WTC11 (cell line): ENCODE data around the gene AADAC. TPM values are rescaled to one million over a fixed set of nuclear protein-coding genes. Genes with fewer than 3 reads are reported as not detected.

Source experiments
- ATAC-seq: fragments of 200-7000 bp; cut with Tn5 transposase; 2 replicates; pipeline ENCODE4 v1.10.0; 2021; ENCODE audit warnings: mild to moderate bottlenecking, moderate library complexity
- CTCF ChIA-PET: fragments of 300-600 bp; sonication (Branson Sonifier 250); formaldehyde crosslinking; loops from one replicate; lab custom pipeline; 2021; ENCODE audit warnings: antibody characterized with exemption; lab: Charles Lee
- POLR2A ChIA-PET: fragments of 350-600 bp; sonication (Branson Sonifier 250); formaldehyde crosslinking; loops from one replicate; lab custom pipeline; 2021; ENCODE audit warnings: antibody characterized with exemption; lab: Charles Lee
- DNase-seq: peaks from one replicate; pipeline ENCODE4 v3.0.0; 2021; ENCODE audit warnings: low spot score
- H3K27ac Mint-ChIP-seq: 2 replicates; pipeline ENCODE4 v1.8.0; 2021; ENCODE audit warnings: mixed read lengths
- H3K27me3 Mint-ChIP-seq: 2 replicates; pipeline ENCODE4 v1.8.0; 2021; ENCODE audit warnings: low read depth, mild to moderate bottlenecking, moderate library complexity, mixed read lengths
- H3K36me3 Mint-ChIP-seq: 2 replicates; pipeline ENCODE4 v1.8.0; 2021; ENCODE audit warnings: mixed read lengths
- H3K4me1 Mint-ChIP-seq: 2 replicates; pipeline ENCODE4 v1.8.0; 2022; ENCODE audit warnings: mixed read lengths
- H3K4me3 Mint-ChIP-seq: 2 replicates; pipeline ENCODE4 v1.8.0; 2021; ENCODE audit warnings: mild to moderate bottlenecking, moderate library complexity, mixed read lengths
- H3K9me3 Mint-ChIP-seq: 2 replicates; pipeline ENCODE4 v1.8.0; 2021; ENCODE audit warnings: mixed read lengths
- CREB1 ChIP-seq: sonication (generic); formaldehyde crosslinking; IDR thresholded peaks from 2 replicates; pipeline ENCODE4 v1.8.0; 2023; ENCODE audit warnings: mild to moderate bottlenecking, missing genetic modification reagents
- FOXP1 ChIP-seq: sonication (generic); formaldehyde crosslinking; IDR thresholded peaks from 2 replicates; pipeline ENCODE4 v1.8.0; 2022; ENCODE audit warnings: missing genetic modification reagents, mild to moderate bottlenecking, moderate library complexity, borderline replicate concordance
- HMGA2 ChIP-seq: fragments of 250-450 bp; sonication (Bioruptor Pico); IDR thresholded peaks from 2 replicates; pipeline ENCODE4 v1.4.0; 2021; ENCODE audit warnings: mild to moderate bottlenecking, moderate library complexity
- IRF2 ChIP-seq: sonication (generic); formaldehyde crosslinking; IDR thresholded peaks from 2 replicates; pipeline ENCODE4 v1.8.0; 2022; ENCODE audit warnings: low read depth, missing genetic modification reagents, borderline replicate concordance
- NR1H2 ChIP-seq: sonication (generic); formaldehyde crosslinking; IDR thresholded peaks from 2 replicates; pipeline ENCODE4 v1.9.0; 2021; ENCODE audit warnings: mild to moderate bottlenecking, moderate library complexity, missing genetic modification reagents
- USF1 ChIP-seq: sonication (generic); formaldehyde crosslinking; IDR thresholded peaks from 2 replicates; pipeline ENCODE4 v1.8.0; 2022; ENCODE audit warnings: mild to moderate bottlenecking, missing genetic modification reagents
- ZNF138 ChIP-seq: sonication (generic); formaldehyde crosslinking; conservative IDR thresholded peaks from 2 replicates; pipeline ENCODE4 v1.8.1; 2022; ENCODE audit warnings: mild to moderate bottlenecking, moderate library complexity, missing genetic modification reagents
- ZNF281 ChIP-seq: sonication (generic); formaldehyde crosslinking; IDR thresholded peaks from 2 replicates; pipeline ENCODE4 v1.8.0; 2023; ENCODE audit warnings: mild to moderate bottlenecking, missing genetic modification reagents
- ZNF423 ChIP-seq: fragments of 250-450 bp; sonication (Bioruptor Pico); IDR thresholded peaks from 2 replicates; pipeline ENCODE4 v2.1.2; 2022; ENCODE audit warnings: mild to moderate bottlenecking, moderate library complexity
- ZNF532 ChIP-seq: fragments of 250-450 bp; sonication (Bioruptor Pico); IDR thresholded peaks from 2 replicates; pipeline ENCODE4 v1.9.0; 2021; ENCODE audit warnings: mild to moderate bottlenecking, borderline replicate concordance
- total RNA-seq: library from RNA; stranded (reverse); gene quantifications from 3 replicates; pipeline ENCODE4 v1.2.3, GENCODE V29; 2021
- TF ChIP-seq, protein P1 (sequence below): fragments of 250-450 bp; sonication (Bioruptor Pico); IDR thresholded peaks from 2 replicates; pipeline ENCODE4 v1.8.0; 2021; ENCODE audit warnings: mild to moderate bottlenecking
- TF ChIP-seq, protein P2 (sequence below): sonication (generic); formaldehyde crosslinking; conservative IDR thresholded peaks from 2 replicates; pipeline ENCODE4 v1.8.1; 2023; ENCODE audit warnings: mild to moderate bottlenecking, low read depth, missing genetic modification reagents, moderate library complexity

The AADAC gene
- total RNA-seq, 1 experiment from 2014 or later = 0.11 TPM

- H3K9me3 Mint-ChIP-seq = no peaks in the 10 kb centered on the region
- POLR2A ChIA-PET = no interaction called here
- H3K36me3 Mint-ChIP-seq = no peaks in the 10 kb centered on the region
- no peaks in the 10 kb centered on the region for H3K27me3 Mint-ChIP-seq
- DNase-seq (no peak), ATAC-seq (no peak)
- H3K4me3 Mint-ChIP-seq = no peak overlapping the region
- H3K4me1 Mint-ChIP-seq = peaks cover 4% of the 10 kb centered on the region
- CTCF ChIA-PET = interaction anchor here (0.7 kb wide), 1 partner anchor 540 kb away, joined by 3 read pairs; no protein-coding TSS in a partner anchor
- TF ChIP-seq NR1H2 (CRISPR knock-in tag) (no peak), ZNF281 (no peak), USF1 (CRISPR knock-in tag) (no peak), ZNF423 (no peak), ZNF138 (no peak), HMGA2 (no peak), FOXP1 (CRISPR knock-in tag) (no peak), IRF2 (no peak)
- TF ChIP-seq, protein P1, sequence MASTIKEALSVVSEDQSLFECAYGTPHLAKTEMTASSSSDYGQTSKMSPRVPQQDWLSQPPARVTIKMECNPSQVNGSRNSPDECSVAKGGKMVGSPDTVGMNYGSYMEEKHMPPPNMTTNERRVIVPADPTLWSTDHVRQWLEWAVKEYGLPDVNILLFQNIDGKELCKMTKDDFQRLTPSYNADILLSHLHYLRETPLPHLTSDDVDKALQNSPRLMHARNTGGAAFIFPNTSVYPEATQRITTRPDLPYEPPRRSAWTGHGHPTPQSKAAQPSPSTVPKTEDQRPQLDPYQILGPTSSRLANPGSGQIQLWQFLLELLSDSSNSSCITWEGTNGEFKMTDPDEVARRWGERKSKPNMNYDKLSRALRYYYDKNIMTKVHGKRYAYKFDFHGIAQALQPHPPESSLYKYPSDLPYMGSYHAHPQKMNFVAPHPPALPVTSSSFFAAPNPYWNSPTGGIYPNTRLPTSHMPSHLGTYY (CRISPR knock-in tag) = no peak
- H3K27ac Mint-ChIP-seq = no peak overlapping the region
These were observed 53.8 kb downstream of the AADAC start for GRCh38 chr3:151867666-151868065.

DNA sequence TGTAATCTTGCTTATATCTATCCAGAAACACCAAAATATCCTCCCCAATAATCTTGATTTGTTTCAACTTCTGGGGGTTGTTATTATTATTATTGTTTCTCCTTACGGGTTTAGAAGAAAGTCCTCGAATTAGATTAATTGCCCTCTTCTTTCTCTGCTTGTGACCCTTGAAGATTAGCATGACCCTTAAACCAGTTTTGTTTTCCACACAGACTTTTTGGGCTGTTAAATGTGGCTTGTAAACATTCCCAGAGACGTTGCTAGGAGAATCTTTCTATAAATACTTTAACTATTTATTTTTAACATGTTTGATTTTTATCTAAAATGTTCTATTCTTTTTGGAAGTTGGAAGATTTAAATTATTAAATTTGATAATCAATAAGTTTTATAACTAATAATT is 55.3 kb downstream of the AADAC start:
- Mint-ChIP-seq H3K4me3 (no peak overlapping the region), H3K27me3 (no peaks in the 10 kb centered on the region), H3K9me3 (no peaks in the 10 kb centered on the region), H3K27ac (no peak overlapping the region), H3K4me1 (peaks cover 8% of the 10 kb centered on the region), H3K36me3 (no peaks in the 10 kb centered on the region)
- POLR2A ChIA-PET = no interaction called here
- DNase-seq (no peak), ATAC-seq (no peak)
- CTCF ChIA-PET = interaction anchor here (0.5 kb wide), 1 partner anchor 87 kb away, joined by 3 read pairs; no protein-coding TSS in a partner anchor
- TF ChIP-seq, protein P2, sequence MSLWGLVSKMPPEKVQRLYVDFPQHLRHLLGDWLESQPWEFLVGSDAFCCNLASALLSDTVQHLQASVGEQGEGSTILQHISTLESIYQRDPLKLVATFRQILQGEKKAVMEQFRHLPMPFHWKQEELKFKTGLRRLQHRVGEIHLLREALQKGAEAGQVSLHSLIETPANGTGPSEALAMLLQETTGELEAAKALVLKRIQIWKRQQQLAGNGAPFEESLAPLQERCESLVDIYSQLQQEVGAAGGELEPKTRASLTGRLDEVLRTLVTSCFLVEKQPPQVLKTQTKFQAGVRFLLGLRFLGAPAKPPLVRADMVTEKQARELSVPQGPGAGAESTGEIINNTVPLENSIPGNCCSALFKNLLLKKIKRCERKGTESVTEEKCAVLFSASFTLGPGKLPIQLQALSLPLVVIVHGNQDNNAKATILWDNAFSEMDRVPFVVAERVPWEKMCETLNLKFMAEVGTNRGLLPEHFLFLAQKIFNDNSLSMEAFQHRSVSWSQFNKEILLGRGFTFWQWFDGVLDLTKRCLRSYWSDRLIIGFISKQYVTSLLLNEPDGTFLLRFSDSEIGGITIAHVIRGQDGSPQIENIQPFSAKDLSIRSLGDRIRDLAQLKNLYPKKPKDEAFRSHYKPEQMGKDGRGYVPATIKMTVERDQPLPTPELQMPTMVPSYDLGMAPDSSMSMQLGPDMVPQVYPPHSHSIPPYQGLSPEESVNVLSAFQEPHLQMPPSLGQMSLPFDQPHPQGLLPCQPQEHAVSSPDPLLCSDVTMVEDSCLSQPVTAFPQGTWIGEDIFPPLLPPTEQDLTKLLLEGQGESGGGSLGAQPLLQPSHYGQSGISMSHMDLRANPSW (CRISPR knock-in tag) = no peak
- TF ChIP-seq CREB1 (no peak), ZNF532 (CRISPR knock-in tag) (no peak)
